Panc1 (cell line): ENCODE results near the gene KCNH5.

Experiments
- TF ChIP-seq, protein P1 (sequence below): fragments of 450-650 bp; IDR thresholded peaks from 2 replicates; pipeline ENCODE4 v1.5.1; 2017; ENCODE audit warnings: mild to moderate bottlenecking
- TF ChIP-seq, protein P2 (sequence below), 2 experiments: IDR thresholded peaks; 2 replicates each; pipeline ENCODE4 v1.6.1; 2011 to 2012; ENCODE audit warnings: low read depth in 2 of 2, control low read depth in 1 of 2, low read length in 1 of 2, mild to moderate bottlenecking in 1 of 2, moderate library complexity in 1 of 2; ENCODE audit not compliant: insufficient read depth in 1 of 2

DNA sequence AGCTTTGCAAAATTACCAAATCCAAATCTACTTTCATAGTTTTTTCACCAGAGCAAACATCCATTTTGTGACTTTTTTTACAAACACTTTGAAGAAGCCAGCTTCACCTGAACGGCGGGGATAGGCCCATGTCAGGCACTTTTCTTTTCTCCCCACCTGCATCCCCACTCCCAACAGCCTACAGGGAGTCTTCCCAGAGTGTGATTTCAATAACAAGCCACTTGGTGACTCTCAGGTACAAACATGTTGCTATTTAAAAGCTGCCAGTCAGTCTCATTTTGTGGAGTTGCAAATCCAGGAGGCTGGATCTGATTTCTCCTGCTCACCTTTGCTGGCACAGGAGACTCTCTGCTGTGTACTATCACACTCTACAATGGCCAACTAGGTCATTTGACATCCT, 285.5 kb downstream of the KCNH5 start:
- TF ChIP-seq, protein P1, sequence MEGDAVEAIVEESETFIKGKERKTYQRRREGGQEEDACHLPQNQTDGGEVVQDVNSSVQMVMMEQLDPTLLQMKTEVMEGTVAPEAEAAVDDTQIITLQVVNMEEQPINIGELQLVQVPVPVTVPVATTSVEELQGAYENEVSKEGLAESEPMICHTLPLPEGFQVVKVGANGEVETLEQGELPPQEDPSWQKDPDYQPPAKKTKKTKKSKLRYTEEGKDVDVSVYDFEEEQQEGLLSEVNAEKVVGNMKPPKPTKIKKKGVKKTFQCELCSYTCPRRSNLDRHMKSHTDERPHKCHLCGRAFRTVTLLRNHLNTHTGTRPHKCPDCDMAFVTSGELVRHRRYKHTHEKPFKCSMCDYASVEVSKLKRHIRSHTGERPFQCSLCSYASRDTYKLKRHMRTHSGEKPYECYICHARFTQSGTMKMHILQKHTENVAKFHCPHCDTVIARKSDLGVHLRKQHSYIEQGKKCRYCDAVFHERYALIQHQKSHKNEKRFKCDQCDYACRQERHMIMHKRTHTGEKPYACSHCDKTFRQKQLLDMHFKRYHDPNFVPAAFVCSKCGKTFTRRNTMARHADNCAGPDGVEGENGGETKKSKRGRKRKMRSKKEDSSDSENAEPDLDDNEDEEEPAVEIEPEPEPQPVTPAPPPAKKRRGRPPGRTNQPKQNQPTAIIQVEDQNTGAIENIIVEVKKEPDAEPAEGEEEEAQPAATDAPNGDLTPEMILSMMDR: no peak
- TF ChIP-seq, protein P2, sequence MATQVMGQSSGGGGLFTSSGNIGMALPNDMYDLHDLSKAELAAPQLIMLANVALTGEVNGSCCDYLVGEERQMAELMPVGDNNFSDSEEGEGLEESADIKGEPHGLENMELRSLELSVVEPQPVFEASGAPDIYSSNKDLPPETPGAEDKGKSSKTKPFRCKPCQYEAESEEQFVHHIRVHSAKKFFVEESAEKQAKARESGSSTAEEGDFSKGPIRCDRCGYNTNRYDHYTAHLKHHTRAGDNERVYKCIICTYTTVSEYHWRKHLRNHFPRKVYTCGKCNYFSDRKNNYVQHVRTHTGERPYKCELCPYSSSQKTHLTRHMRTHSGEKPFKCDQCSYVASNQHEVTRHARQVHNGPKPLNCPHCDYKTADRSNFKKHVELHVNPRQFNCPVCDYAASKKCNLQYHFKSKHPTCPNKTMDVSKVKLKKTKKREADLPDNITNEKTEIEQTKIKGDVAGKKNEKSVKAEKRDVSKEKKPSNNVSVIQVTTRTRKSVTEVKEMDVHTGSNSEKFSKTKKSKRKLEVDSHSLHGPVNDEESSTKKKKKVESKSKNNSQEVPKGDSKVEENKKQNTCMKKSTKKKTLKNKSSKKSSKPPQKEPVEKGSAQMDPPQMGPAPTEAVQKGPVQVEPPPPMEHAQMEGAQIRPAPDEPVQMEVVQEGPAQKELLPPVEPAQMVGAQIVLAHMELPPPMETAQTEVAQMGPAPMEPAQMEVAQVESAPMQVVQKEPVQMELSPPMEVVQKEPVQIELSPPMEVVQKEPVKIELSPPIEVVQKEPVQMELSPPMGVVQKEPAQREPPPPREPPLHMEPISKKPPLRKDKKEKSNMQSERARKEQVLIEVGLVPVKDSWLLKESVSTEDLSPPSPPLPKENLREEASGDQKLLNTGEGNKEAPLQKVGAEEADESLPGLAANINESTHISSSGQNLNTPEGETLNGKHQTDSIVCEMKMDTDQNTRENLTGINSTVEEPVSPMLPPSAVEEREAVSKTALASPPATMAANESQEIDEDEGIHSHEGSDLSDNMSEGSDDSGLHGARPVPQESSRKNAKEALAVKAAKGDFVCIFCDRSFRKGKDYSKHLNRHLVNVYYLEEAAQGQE (IDR thresholded peaks at IDR 0.05; ENCODE audit: insufficient read depth in 1 of 2, low read depth in 2 of 2, low read length in 1 of 2): no peak
